ENCODE data around the gene TCL1A.

DNA sequence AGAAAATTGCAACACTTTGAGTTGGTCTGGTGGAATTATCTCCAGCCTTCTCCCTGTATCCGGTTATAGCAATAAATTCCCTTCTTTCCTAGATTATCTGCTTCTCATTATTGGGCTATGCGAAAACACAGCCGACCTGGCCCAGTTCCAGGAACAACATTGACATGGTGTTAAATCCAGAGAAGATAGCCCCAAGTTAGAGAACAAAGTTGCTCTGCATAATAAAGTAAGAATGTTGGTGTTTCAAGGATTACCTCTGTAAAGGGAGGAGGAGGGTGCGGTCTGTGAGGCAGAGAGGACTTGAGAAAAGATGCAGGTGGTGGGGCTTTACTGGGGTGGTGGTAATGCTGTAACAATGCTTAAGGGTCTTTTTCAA, 12.1 kb downstream of the TCL1A start:
- no peak for TF ChIP-seq POLR2A (IDR thresholded peaks at IDR 0.05; ENCODE audit: low read depth, low read length)
- no peak for TF ChIP-seq TAF1 (IDR thresholded peaks at IDR 0.05; ENCODE audit: borderline replicate concordance, low read depth, low read length)
- no peak for TF ChIP-seq POLR2AphosphoS5 (IDR thresholded peaks at IDR 0.05; ENCODE audit: low read depth, low read length)

Data from GM12892 (cell line).